ENCODE results near the gene DMKN. TPM values are rescaled to one million over a fixed set of nuclear protein-coding genes. Genes with fewer than 3 reads are reported as not detected.

Gene DMKN, protein sequence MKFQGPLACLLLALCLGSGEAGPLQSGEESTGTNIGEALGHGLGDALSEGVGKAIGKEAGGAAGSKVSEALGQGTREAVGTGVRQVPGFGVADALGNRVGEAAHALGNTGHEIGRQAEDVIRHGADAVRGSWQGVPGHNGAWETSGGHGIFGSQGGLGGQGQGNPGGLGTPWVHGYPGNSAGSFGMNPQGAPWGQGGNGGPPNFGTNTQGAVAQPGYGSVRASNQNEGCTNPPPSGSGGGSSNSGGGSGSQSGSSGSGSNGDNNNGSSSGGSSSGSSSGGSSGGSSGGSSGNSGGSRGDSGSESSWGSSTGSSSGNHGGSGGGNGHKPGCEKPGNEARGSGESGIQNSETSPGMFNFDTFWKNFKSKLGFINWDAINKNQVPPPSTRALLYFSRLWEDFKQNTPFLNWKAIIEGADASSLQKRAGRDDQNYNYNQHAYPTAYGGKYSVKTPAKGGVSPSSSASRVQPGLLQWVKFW
- 100 to 1,000 TPM; 430 to 451 TPM for total RNA-seq
- polyA plus RNA-seq (2013, experiment 1 of 2) = 127 TPM
- polyA plus RNA-seq (2013, experiment 2 of 2) = 121 TPM
- long read RNA-seq, experiment 1, transcript DMKN-219 (4 exons, 567 nt) = minor isoform, 5 of 163 reads
- long read RNA-seq, experiment 1, transcript DMKN-253 (5 exons, 414 nt) = major isoform, 8 of 163 reads
- long read RNA-seq, experiment 1, transcript DMKN-239 (5 exons, 577 nt) = minor isoform, 6 of 163 reads
- long read RNA-seq, experiment 1, transcript DMKN-202 (6 exons, 458 nt) = minor isoform, 6 of 163 reads
- long read RNA-seq, experiment 1, partial matches to known transcripts = 21 of 163 reads
- long read RNA-seq, experiment 1, other reads (novel, unspliced or antisense) = 102 of 163 reads
- long read RNA-seq, experiment 2, transcript DMKN-253 (5 exons, 414 nt) = major isoform, 6 of 221 reads
- long read RNA-seq, experiment 2, transcript DMKN-211 (11 exons, 848 nt) = major isoform, 6 of 221 reads
- long read RNA-seq, experiment 2, transcript DMKN-201 (16 exons, 1,927 nt) = minor isoform, 5 of 221 reads
- long read RNA-seq, experiment 2, partial matches to known transcripts = 25 of 221 reads
- long read RNA-seq, experiment 2, other reads (novel, unspliced or antisense) = 132 of 221 reads
- long read RNA-seq, experiment 3, transcript DMKN-211 (11 exons, 848 nt) = minor isoform, 6 of 199 reads
- long read RNA-seq, experiment 3, transcript DMKN-205 (12 exons, 867 nt) = major isoform, 8 of 199 reads
- long read RNA-seq, experiment 3, partial matches to known transcripts = 22 of 199 reads
- long read RNA-seq, experiment 3, other reads (novel, unspliced or antisense) = 127 of 199 reads
- long read RNA-seq, experiment 4, transcript DMKN-205 (12 exons, 867 nt) = major isoform, 36 of 506 reads
- long read RNA-seq, experiment 4, transcript DMKN-203 (13 exons, 935 nt) = minor isoform, 7 of 506 reads
- long read RNA-seq, experiment 4, transcript DMKN-215 (9 exons, 1,111 nt) = minor isoform, 14 of 506 reads
- long read RNA-seq, experiment 4, transcript DMKN-211 (11 exons, 848 nt) = minor isoform, 25 of 506 reads
- long read RNA-seq, experiment 4, partial matches to known transcripts = 67 of 506 reads
- long read RNA-seq, experiment 4, other reads (novel, unspliced or antisense) = 308 of 506 reads

DNA sequence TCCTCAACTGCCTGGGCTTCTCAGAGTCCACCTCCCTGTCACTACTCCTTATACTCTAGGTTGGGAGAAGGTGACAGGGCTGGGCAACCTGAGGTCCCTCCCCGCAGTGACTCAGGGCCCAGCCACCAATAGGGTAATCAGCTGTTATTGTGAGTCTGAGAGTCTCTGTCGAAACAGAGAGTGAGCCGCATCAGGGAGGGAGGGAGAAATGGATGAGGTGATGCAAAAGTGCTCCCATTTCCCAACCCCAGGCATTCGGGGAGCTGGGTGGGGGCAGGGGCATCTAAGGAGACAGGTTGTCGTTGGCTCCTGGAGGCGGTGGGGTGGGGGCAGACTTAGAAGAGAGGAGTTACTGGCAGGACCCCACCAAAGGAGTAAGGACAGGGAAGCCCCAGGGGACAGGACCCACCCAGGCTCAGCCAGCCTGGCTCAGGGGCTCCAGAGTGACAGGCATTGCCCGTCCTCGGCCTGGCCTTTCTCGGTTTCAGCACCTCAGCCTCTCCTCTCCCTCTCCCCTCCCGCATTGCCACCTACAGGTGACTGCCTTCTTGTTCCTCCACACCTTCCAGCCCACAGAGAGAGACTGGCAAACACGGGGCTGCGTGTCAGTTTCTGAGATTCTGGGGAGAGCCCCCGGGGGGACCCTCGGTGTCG is at the start of gene DMKN:
Gene DMKN (minus strand): TSS at position 22 of the 654 bp plus-strand sequence. CDS start 174 bp downstream, outside the sequence.
- H3K4me3 Mint-ChIP-seq = peak within 1 kb of the TSS; percentile 18
- H3K27ac Mint-ChIP-seq = no peak within 1 kb of the TSS
- no peak within 1 kb of the TSS for H3K9ac ChIP-seq (ENCODE audit: extremely low read depth, low read length, poor library complexity, severe bottlenecking)
- TF ChIP-seq, protein P1, sequence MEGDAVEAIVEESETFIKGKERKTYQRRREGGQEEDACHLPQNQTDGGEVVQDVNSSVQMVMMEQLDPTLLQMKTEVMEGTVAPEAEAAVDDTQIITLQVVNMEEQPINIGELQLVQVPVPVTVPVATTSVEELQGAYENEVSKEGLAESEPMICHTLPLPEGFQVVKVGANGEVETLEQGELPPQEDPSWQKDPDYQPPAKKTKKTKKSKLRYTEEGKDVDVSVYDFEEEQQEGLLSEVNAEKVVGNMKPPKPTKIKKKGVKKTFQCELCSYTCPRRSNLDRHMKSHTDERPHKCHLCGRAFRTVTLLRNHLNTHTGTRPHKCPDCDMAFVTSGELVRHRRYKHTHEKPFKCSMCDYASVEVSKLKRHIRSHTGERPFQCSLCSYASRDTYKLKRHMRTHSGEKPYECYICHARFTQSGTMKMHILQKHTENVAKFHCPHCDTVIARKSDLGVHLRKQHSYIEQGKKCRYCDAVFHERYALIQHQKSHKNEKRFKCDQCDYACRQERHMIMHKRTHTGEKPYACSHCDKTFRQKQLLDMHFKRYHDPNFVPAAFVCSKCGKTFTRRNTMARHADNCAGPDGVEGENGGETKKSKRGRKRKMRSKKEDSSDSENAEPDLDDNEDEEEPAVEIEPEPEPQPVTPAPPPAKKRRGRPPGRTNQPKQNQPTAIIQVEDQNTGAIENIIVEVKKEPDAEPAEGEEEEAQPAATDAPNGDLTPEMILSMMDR (conservative IDR thresholded peaks at IDR 0.05) = peak; percentile 65
- no peaks in the 10 kb centered on the region for H3K9me3 Mint-ChIP-seq
- no peak within 1 kb of the TSS for H3K4me3 ChIP-seq (ENCODE audit: low read length)
- H3K36me3 Mint-ChIP-seq (ENCODE audit: low read depth) = no peaks in the 10 kb centered on the region
- peaks cover 4% of the 10 kb centered on the region for H3K4me1 ChIP-seq (ENCODE audit: control insufficient read depth, insufficient read depth, low read length)
- DNase-seq = peak; percentile 86
- H3K4me1 Mint-ChIP-seq = peaks cover 8% of the 10 kb centered on the region
- 43 to 50% methylated on average over 1 to 15 of the region's 15 CpGs for WGBS, 2 experiments (ENCODE audit: insufficient coverage in 1 of 2, insufficient read length in 1 of 2)
- no peak within 1 kb of the TSS for H3K27ac ChIP-seq (ENCODE audit: low read depth, low read length)
- H3K9me3 ChIP-seq (ENCODE audit: control insufficient read depth, low read length) = no peaks in the 10 kb centered on the region
- H3K27me3 Mint-ChIP-seq (ENCODE audit: insufficient read depth) = peaks cover 5% of the 10 kb centered on the region
- H3K36me3 ChIP-seq (ENCODE audit: control insufficient read depth, insufficient read depth, low read length) = no peaks in the 10 kb centered on the region
- H3K27me3 ChIP-seq (ENCODE audit: control insufficient read depth, insufficient read depth, low read length, poor library complexity, severe bottlenecking) = no peaks in the 10 kb centered on the region

DNA sequence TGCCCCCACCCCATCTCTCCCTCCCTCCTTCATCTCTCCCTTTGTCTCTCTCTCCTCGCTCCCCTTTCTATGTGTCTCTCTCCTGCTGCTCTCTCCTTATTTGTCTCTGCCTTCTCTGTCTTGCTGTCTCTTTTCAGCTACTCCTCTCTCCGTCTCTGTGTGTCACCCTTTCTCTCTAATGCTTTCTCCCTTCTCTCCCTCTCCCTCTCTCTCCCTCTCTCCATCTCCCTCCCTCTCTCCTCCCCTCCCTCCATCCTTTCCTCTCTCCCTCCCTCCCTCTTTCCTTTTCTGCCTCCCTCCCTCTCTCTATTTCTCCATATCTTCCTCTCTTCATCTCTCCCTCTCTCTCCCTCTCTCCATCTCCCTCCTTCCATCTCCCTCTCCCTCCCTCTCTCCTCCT is 49.3 kb upstream of the DMKN start:
- TF ChIP-seq, protein P1 (conservative IDR thresholded peaks at IDR 0.05) = no peak
- 71 to 72% methylated on average over 2 of the region's 2 CpGs for WGBS, 2 experiments (ENCODE audit: insufficient coverage in 1 of 2, insufficient read length in 1 of 2)
- no peak overlapping the region for H3K27ac ChIP-seq (ENCODE audit: low read depth, low read length)
- H3K9me3 ChIP-seq (ENCODE audit: control insufficient read depth, low read length) = no peaks in the 10 kb centered on the region
- DNase-seq = no peak
- H3K9ac ChIP-seq (ENCODE audit: extremely low read depth, low read length, poor library complexity, severe bottlenecking) = no peak overlapping the region
- Mint-ChIP-seq H3K9me3 (no peaks in the 10 kb centered on the region), H3K4me1 (no peaks in the 10 kb centered on the region), H3K27me3 (ENCODE audit: insufficient read depth) (peaks cover 60% of the 10 kb centered on the region), H3K36me3 (ENCODE audit: low read depth) (no peaks in the 10 kb centered on the region), H3K27ac (no peak overlapping the region), H3K4me3 (no peak overlapping the region)
- H3K36me3 ChIP-seq (ENCODE audit: control insufficient read depth, insufficient read depth, low read length) = no peaks in the 10 kb centered on the region
- no peaks in the 10 kb centered on the region for H3K4me1 ChIP-seq (ENCODE audit: control insufficient read depth, insufficient read depth, low read length)
- H3K4me3 ChIP-seq (ENCODE audit: low read length) = no peak overlapping the region
- peaks cover 23% of the 10 kb centered on the region for H3K27me3 ChIP-seq (ENCODE audit: control insufficient read depth, insufficient read depth, low read length, poor library complexity, severe bottlenecking)

Data from endodermal cell (in vitro differentiated cells).